Loucy (cell line): ENCODE measurements around the gene FUBP1.

Source experiments
- H2AFZ ChIP-seq: fragments of 200-600 bp; sonication (generic); 2 replicates; pipeline ENCODE4 v1.6.0; 2016; ENCODE audit warnings: antibody characterized with exemption, mild to moderate bottlenecking, low read length, moderate library complexity
- H3F3A ChIP-seq: fragments of 200-600 bp; 2 replicates; pipeline ENCODE4 v1.6.0; 2016; ENCODE audit warnings: antibody characterized with exemption, low read depth, mild to moderate bottlenecking
- H3K27me3 ChIP-seq: fragments of 200-600 bp; sonication (generic); 2 replicates; pipeline ENCODE4 v1.6.1; 2014; ENCODE audit warnings: low read length, mild to moderate bottlenecking; ENCODE audit not compliant: insufficient read depth, poor library complexity, severe bottlenecking
- H3K36me3 ChIP-seq: fragments of 200-600 bp; sonication (generic); 2 replicates; pipeline ENCODE4 v1.6.1; 2016; ENCODE audit warnings: low read length; ENCODE audit not compliant: insufficient read depth
- H3K4me1 ChIP-seq: fragments of 200-600 bp; sonication (generic); 2 replicates; pipeline ENCODE4 v1.5.1; 2014; ENCODE audit warnings: low read length, mild to moderate bottlenecking; ENCODE audit not compliant: insufficient read depth, poor library complexity, severe bottlenecking
- H3K4me2 ChIP-seq: fragments of 200-600 bp; sonication (generic); 2 replicates; pipeline ENCODE4 v1.6.0; 2014; ENCODE audit warnings: antibody characterized with exemption, low read length, low read depth, mild to moderate bottlenecking; ENCODE audit not compliant: poor library complexity, severe bottlenecking
- H3K4me3 ChIP-seq: fragments of 200-600 bp; sonication (generic); 2 replicates; pipeline ENCODE4 v1.5.1; 2014; ENCODE audit warnings: low read length, mild to moderate bottlenecking, mixed read lengths; ENCODE audit not compliant: poor library complexity, severe bottlenecking
- H3K79me2 ChIP-seq: fragments of 200-600 bp; sonication (generic); 2 replicates; pipeline ENCODE4 v1.6.1; 2014; ENCODE audit warnings: low read length; ENCODE audit not compliant: insufficient read depth
- H3K9ac ChIP-seq: fragments of 200-600 bp; sonication (generic); 2 replicates; pipeline ENCODE4 v1.6.0; 2014; ENCODE audit warnings: mild to moderate bottlenecking, low read depth, low read length, moderate library complexity; ENCODE audit not compliant: poor library complexity, severe bottlenecking
- H3K9me2 ChIP-seq: fragments of 200-600 bp; sonication (generic); replicated peaks from 2 replicates; pipeline ENCODE4 v1.6.1; 2016; ENCODE audit warnings: low read depth, low read length, mixed read lengths
- H3K9me3 ChIP-seq: fragments of 200-600 bp; sonication (generic); 2 replicates; pipeline ENCODE4 v1.6.1; 2014; ENCODE audit warnings: mild to moderate bottlenecking, antibody characterized with exemption, low read length, low read depth; ENCODE audit not compliant: insufficient read depth
- H4K20me1 ChIP-seq: fragments of 200-600 bp; sonication (generic); 2 replicates; pipeline ENCODE4 v1.6.0; 2014; ENCODE audit warnings: antibody characterized with exemption, low read length, mild to moderate bottlenecking; ENCODE audit not compliant: insufficient read depth, poor library complexity, severe bottlenecking
- CTCF ChIP-seq: fragments of 200-600 bp; sonication (generic); conservative IDR thresholded peaks from 2 replicates; pipeline ENCODE4 v1.5.1; 2014; ENCODE audit warnings: mild to moderate bottlenecking, antibody characterized with exemption, low read length
- EZH2phosphoT487 ChIP-seq: fragments of 200-600 bp; IDR thresholded peaks from 2 replicates; pipeline ENCODE4 v1.6.1; 2018; ENCODE audit warnings: antibody characterized with exemption, mild to moderate bottlenecking, moderate library complexity, borderline replicate concordance

Gene FUBP1

DNA sequence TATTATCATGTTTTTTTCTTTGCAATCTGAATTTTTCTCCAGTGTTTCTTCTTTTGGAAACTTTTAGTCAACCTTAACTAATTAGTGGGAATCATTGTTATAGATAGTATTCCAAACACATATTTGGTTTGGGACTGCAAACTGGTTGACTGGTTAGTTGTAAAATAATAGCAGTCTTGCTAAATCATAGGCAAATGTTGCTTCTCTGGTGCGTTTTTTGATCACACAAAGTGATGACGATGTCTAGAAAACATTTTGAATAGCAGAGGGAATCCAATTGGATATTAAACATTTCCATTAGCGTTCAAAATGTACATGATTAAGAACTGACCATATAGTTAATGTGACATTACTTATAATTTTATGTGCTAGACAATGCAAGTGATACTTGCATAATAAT, 30.4 kb upstream of the FUBP1 start:
- H3K36me3 ChIP-seq = no peaks in the 10 kb centered on the region
- TF ChIP-seq CTCF (no peak), EZH2phosphoT487 (no peak)
- H3K9me3 ChIP-seq = no peaks in the 10 kb centered on the region
- H3K4me3 ChIP-seq = peak overlapping the region; percentile 56
- no peaks in the 10 kb centered on the region for H3K9me2 ChIP-seq
- H3K4me1 ChIP-seq = peaks cover 43% of the 10 kb centered on the region
- no peak overlapping the region for H2AFZ ChIP-seq
- no peaks in the 10 kb centered on the region for H4K20me1 ChIP-seq
- H3K27me3 ChIP-seq = no peaks in the 10 kb centered on the region
- no peaks in the 10 kb centered on the region; the same call in 1 of the 2 replicates for H3F3A ChIP-seq
- H3K4me2 ChIP-seq = peak overlapping the region; percentile 49
- peaks cover 24% of the 10 kb centered on the region; the same call in 1 of the 2 replicates for H3K79me2 ChIP-seq
- no peak overlapping the region for H3K9ac ChIP-seq

DNA sequence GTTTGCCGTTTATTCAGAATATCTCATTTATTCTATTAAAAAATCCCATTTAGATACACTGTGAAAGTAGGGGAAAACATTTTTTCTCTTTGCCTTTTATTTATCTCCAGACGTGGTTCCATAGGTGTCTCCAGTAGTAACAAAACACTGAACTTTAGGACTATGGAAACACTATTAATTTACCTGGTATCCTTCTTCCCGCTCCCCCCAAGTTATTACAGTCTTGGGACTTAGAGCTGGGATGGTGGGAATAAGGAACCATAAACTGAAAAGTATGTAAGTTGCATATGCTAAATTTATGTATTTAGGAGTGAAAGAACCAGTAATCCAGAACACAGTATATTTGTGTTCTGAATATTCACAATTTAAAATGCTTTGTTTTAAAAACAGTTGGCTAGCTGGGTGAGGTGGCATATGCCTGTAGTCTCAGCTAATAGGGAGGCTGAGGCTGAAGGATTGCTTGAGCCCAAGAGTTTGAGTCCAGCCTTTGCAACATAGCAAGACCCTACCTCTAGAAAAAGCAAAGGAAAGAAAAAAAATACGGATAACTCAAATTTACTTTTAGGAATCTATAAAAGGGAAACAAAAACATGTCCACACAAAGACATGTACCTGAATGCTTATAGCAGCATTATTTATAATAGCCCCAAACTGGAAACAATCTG, 28.9 kb upstream of the FUBP1 start:
- peak overlapping the region; percentile 86 for H3K4me2 ChIP-seq
- H3K79me2 ChIP-seq = peaks cover 24% of the 10 kb centered on the region; the same call in 1 of the 2 replicates

DNA sequence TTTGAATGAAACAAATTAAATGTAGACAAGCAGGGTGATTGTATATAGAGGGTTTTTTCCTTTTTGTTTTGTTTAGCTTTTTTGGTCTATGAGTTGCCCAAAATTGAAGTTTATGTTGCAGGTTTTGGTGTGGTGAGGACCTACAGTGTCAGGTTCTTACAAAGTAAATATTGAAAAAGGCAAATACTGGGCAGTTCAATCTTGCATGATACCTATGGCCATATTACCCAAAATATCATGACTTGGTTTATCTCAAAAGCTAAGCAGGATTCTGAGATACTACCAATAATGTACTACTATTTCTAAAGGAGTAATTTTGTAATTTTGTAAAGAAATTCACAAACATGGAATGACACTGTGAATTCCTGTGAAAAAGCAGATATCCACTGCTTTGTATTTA, 27.6 kb upstream of the FUBP1 start:
- H3K4me1 ChIP-seq = peaks cover 57% of the 10 kb centered on the region

More for the DNA sequence above, 28.9 kb upstream of the FUBP1 start:
- peak overlapping the region; percentile 56 for H3K4me3 ChIP-seq
- peaks cover 57% of the 10 kb centered on the region for H3K4me1 ChIP-seq
- peaks cover 7% of the 10 kb centered on the region; the same call in 1 of the 2 replicates for H3F3A ChIP-seq
- H4K20me1 ChIP-seq = no peaks in the 10 kb centered on the region
- TF ChIP-seq CTCF = no peak
- no peak for TF ChIP-seq EZH2phosphoT487
- no peaks in the 10 kb centered on the region for H3K36me3 ChIP-seq
- H3K9ac ChIP-seq = peak overlapping the region; percentile 11
- no peaks in the 10 kb centered on the region for H3K9me3 ChIP-seq
- no peak overlapping the region for H2AFZ ChIP-seq
- no peaks in the 10 kb centered on the region for H3K9me2 ChIP-seq
- H3K27me3 ChIP-seq = no peaks in the 10 kb centered on the region

More for the DNA sequence above, 27.6 kb upstream of the FUBP1 start:
- TF ChIP-seq CTCF (no peak), EZH2phosphoT487 (no peak)
- Histone ChIP-seq H3K9me3 (no peaks in the 10 kb centered on the region), H3K4me2 (peak overlapping the region; percentile 86), H3K9ac (peak overlapping the region; percentile 85), H3F3A (peaks cover 7% of the 10 kb centered on the region; the same call in 1 of the 2 replicates), H4K20me1 (no peaks in the 10 kb centered on the region), H3K36me3 (no peaks in the 10 kb centered on the region), H3K9me2 (no peaks in the 10 kb centered on the region), H3K4me3 (peak overlapping the region; percentile 81), H2AFZ (no peak overlapping the region), H3K79me2 (peaks cover 24% of the 10 kb centered on the region; the same call in 1 of the 2 replicates), H3K27me3 (no peaks in the 10 kb centered on the region)
